Liver (tissue), 9 donors: ENCODE measurements around the gene MID1. TPM values are rescaled to one million over a fixed set of nuclear protein-coding genes. Genes with fewer than 3 reads are reported as not detected.

Experiments
- DNase-seq: peaks from one replicate; pipeline ENCODE4 v3.0.0-alpha.2; 2017; ENCODE audit warnings: low spot score
- H3K27ac ChIP-seq, 2 donors: one replicate each; pipeline ENCODE4 v1.7.0; 2013; ENCODE audit warnings: inconsistent platforms in 2 of 2, low read length in 2 of 2, control low read depth in 1 of 2, low read depth in 1 of 2, mild to moderate bottlenecking in 1 of 2
- H3K27me3 ChIP-seq, 4 donors: one replicate each; pipeline versions ENCODE4 v1.6.1 to v1.7.0; 2013; ENCODE audit warnings: low read length in 3 of 4, inconsistent platforms in 1 of 4, mild to moderate bottlenecking in 1 of 4, moderate library complexity in 1 of 4; ENCODE audit not compliant: control insufficient read depth in 4 of 4, insufficient read depth in 4 of 4
- H3K36me3 ChIP-seq, 4 donors: one replicate each; pipeline versions ENCODE4 v1.6.1 to v1.7.0; 2013; ENCODE audit warnings: low read length in 3 of 4, mild to moderate bottlenecking in 3 of 4, low read depth in 1 of 4, moderate library complexity in 1 of 4; ENCODE audit not compliant: control insufficient read depth in 4 of 4, insufficient read depth in 3 of 4
- H3K4me1 ChIP-seq, 4 donors: one replicate each; pipeline versions ENCODE4 v1.6.1 to v1.7.0; 2013; ENCODE audit warnings: low read length in 3 of 4, mild to moderate bottlenecking in 3 of 4, moderate library complexity in 1 of 4; ENCODE audit not compliant: control insufficient read depth in 4 of 4, insufficient read depth in 4 of 4
- H3K4me3 ChIP-seq, 3 donors: one replicate each; pipeline versions ENCODE4 v1.6.1 to v1.7.0; 2013; ENCODE audit warnings: low read length in 3 of 3, control low read depth in 1 of 3, low read depth in 1 of 3, mild to moderate bottlenecking in 1 of 3
- H3K9ac ChIP-seq, 2 donors: one replicate each; pipeline ENCODE4 v1.7.0; 2013; ENCODE audit warnings: low read length in 2 of 2, mild to moderate bottlenecking in 2 of 2, moderate library complexity in 2 of 2, control low read depth in 1 of 2, low read depth in 1 of 2
- H3K9me3 ChIP-seq, 4 donors: one replicate each; pipeline versions ENCODE4 v1.6.1 to v1.7.0; 2013; ENCODE audit warnings: low read length in 3 of 4; ENCODE audit not compliant: control insufficient read depth in 4 of 4
- ATF3 ChIP-seq: IDR thresholded peaks from 2 replicates; pipeline ENCODE4 v1.6.1; 2016; ENCODE audit warnings: antibody characterized with exemption
- CTCF ChIP-seq: fragments of 150-350 bp; IDR thresholded peaks from 2 replicates; pipeline ENCODE4 v1.5.1; 2017; ENCODE audit warnings: improper control_type of control experiment, low read depth, low read length; ENCODE audit not compliant: missing input control
- FOXA1 ChIP-seq: IDR thresholded peaks from 2 replicates; pipeline ENCODE4 v1.6.1; 2016; ENCODE audit warnings: antibody characterized with exemption
- GABPA ChIP-seq, 2 donors: IDR thresholded peaks in 1 of 2; conservative IDR thresholded peaks in 1 of 2; 2 replicates each; pipeline ENCODE4 v1.6.1; 2016; ENCODE audit warnings: antibody characterized with exemption in 2 of 2, mild to moderate bottlenecking in 1 of 2, moderate library complexity in 1 of 2
- HNF4A ChIP-seq, 2 donors: conservative IDR thresholded peaks; 2 replicates each; pipeline ENCODE4 v1.6.1; 2016; ENCODE audit warnings: antibody characterized with exemption in 2 of 2, mild to moderate bottlenecking in 2 of 2
- MAX ChIP-seq: IDR thresholded peaks from 2 replicates; pipeline ENCODE4 v1.6.1; 2016; ENCODE audit warnings: antibody characterized with exemption
- NR2F2 ChIP-seq: IDR thresholded peaks from 2 replicates; pipeline ENCODE4 v1.6.1; 2016; ENCODE audit warnings: antibody characterized with exemption
- REST ChIP-seq: IDR thresholded peaks from 2 replicates; pipeline ENCODE4 v1.6.1; 2016; ENCODE audit warnings: antibody characterized with exemption, mild to moderate bottlenecking
- YY1 ChIP-seq: IDR thresholded peaks from 2 replicates; pipeline ENCODE4 v1.6.1; 2016; ENCODE audit warnings: antibody characterized with exemption, mild to moderate bottlenecking
- WGBS: extraction: QIAGEN DNeasy Blood & Tissue Kit; methylation state at CpG from one replicate; pipeline ENCODE4 v1.1.7; 2013; 5-methylcytosine and 5-hydroxymethylcytosine counted together
- polyA plus RNA-seq, 2 donors: library from polyadenylated mRNA; stranded (reverse) in 1 of 2; unstranded in 1 of 2; fragments of 200-250 nt in 1 of 2; fragments of >200 nt in 1 of 2; fragmentation: Nextera tagmentation in 1 of 2; extraction: Ambion mirVana in 1 of 2; gene quantifications; one replicate each; pipeline versions ENCODE4 v1.2.1 to v1.2.3, GENCODE V29; 2013 to 2015
- total RNA-seq, 2 donors: library from RNA; depleted of rRNA; stranded (reverse); fragments of >200 nt; gene quantifications; one replicate each; pipeline ENCODE4 v1.2.3, GENCODE V29; 2014
- donor health status: healthy.
- donor health status: healthy.
- donor health status: healthy.
- donor health status: healthy.
- donor health status: healthy.

The MID1 gene
- total and polyA plus RNA-seq, 4 donors, result 1.8 to 7.9 (median 4.2) TPM

GRCh38 chrX:10649265-10649664 is 28.9 kb upstream of the MID1 start:
- DNase-seq, result no peak
- Histone ChIP-seq H3K9ac (no peak overlapping the region), H3K9me3 (no peaks in the 10 kb centered on the region), H3K27me3 (peaks cover 0 to 3% (median 0%) of the 10 kb centered on the region in 4 donors), H3K27ac (no peak overlapping the region), H3K36me3 (no peaks in the 10 kb centered on the region), H3K4me1 (no peaks in the 10 kb centered on the region), H3K4me3 (no peak overlapping the region)
- WGBS, result 90% methylated on average over 4 of the region's 4 CpGs
- TF ChIP-seq MAX (no peak), HNF4A (conservative IDR thresholded peaks at IDR 0.05) (no peak), YY1 (no peak)

GRCh38 chrX:10648614-10649013 is 28.2 kb upstream of the MID1 start:
- no peak for DNase-seq
- 72% methylated on average over 3 of the region's 3 CpGs for WGBS
- H3K4me1 ChIP-seq, result no peaks in the 10 kb centered on the region

GRCh38 chrX:10636851-10637250 is 16.5 kb upstream of the MID1 start:
- no peak overlapping the region for H3K4me3 ChIP-seq
- H3K27me3 ChIP-seq, result no peaks in the 10 kb centered on the region
- no peak overlapping the region for H3K9ac ChIP-seq
- no peaks in the 10 kb centered on the region for H3K36me3 ChIP-seq
- H3K27ac ChIP-seq, result no peak overlapping the region
- WGBS, result 24% methylated on average over 1 of the region's 1 CpG
- DNase-seq, result no peak
- TF ChIP-seq CTCF (no peak), ATF3 (no peak), NR2F2 (no peak), FOXA1 (no peak), REST (no peak), MAX (no peak), GABPA (IDR thresholded peaks at IDR 0.05 in 1 of 2, conservative IDR thresholded peaks at IDR 0.05 in 1 of 2) (no peak)
- H3K9me3 ChIP-seq, result no peaks in the 10 kb centered on the region
- no peaks in the 10 kb centered on the region for H3K4me1 ChIP-seq

More at GRCh38 chrX:10648614-10649013, 28.2 kb upstream of the MID1 start:
- no peak for TF ChIP-seq GABPA (IDR thresholded peaks at IDR 0.05 in 1 of 2, conservative IDR thresholded peaks at IDR 0.05 in 1 of 2)
- peaks cover 0 to 3% (median 0%) of the 10 kb centered on the region in 4 donors for H3K27me3 ChIP-seq
- no peaks in the 10 kb centered on the region for H3K36me3 ChIP-seq
- no peak overlapping the region for H3K9ac ChIP-seq
- no peaks in the 10 kb centered on the region for H3K9me3 ChIP-seq
- H3K4me3 ChIP-seq, result no peak overlapping the region
- H3K27ac ChIP-seq, result no peak overlapping the region
